Neural crest cell (in vitro differentiated cells): ENCODE measurements around the gene CTNNA3. TPM values are rescaled to one million over a fixed set of nuclear protein-coding genes. Genes with fewer than 3 reads are reported as not detected.

Source experiments
- DNase-seq: peaks from one replicate; pipeline ENCODE4 v3.0.0; 2021; ENCODE audit warnings: low read depth, mixed read lengths, low spot score
- H3K27ac Mint-ChIP-seq: one replicate; pipeline ENCODE4 v1.8.0; 2021; ENCODE audit warnings: mild to moderate bottlenecking, mixed read lengths; ENCODE audit not compliant: unreplicated experiment
- H3K27me3 Mint-ChIP-seq: 2 replicates; pipeline ENCODE4 v1.8.0; 2021; ENCODE audit warnings: low read depth, mild to moderate bottlenecking, mixed read lengths
- H3K36me3 Mint-ChIP-seq: 2 replicates; pipeline ENCODE4 v1.8.0; 2021; ENCODE audit warnings: low read depth, mild to moderate bottlenecking, mixed read lengths
- H3K4me1 Mint-ChIP-seq: 2 replicates; pipeline ENCODE4 v1.8.0; 2021; ENCODE audit warnings: mixed read lengths
- H3K4me3 Mint-ChIP-seq: one replicate; pipeline ENCODE4 v1.8.0; 2021; ENCODE audit warnings: mild to moderate bottlenecking, mixed read lengths
- H3K9me3 Mint-ChIP-seq: 2 replicates; pipeline ENCODE4 v1.8.0; 2021; ENCODE audit warnings: mixed read lengths
- CTCF ChIP-seq: fragments of 200-600 bp; sonication (generic); conservative IDR thresholded peaks from 2 replicates; pipeline ENCODE4 v1.5.0; 2021; ENCODE audit warnings: antibody characterized with exemption, mild to moderate bottlenecking
- total RNA-seq: library from RNA; stranded (reverse); gene quantifications from 2 replicates; pipeline ENCODE4 v1.2.1, GENCODE V29; 2021

Gene CTNNA3
- total RNA-seq, 1 donor from 2014 or later: 4.7 TPM

DNA sequence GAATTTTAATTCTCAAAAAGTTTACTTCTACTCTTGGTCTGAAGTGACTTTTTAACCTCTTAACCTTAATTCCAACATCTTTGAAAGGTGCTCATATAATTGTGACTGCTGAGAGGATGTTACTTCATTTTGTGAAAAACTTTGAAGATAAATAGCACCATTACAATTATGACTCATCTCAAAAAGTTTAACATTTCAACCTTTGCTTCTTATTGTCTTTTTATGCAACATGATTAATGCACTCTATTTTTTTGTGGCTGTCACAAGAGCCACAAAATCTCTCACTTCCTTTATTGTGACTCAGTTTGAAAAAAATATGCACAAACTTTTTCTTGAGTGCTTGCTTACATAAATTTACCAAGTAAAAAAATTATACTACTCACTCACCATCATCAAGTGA, 387.1 kb downstream of the CTNNA3 start:
- DNase-seq: no peak
- Mint-ChIP-seq H3K4me1 (no peaks in the 10 kb centered on the region), H3K27me3 (no peaks in the 10 kb centered on the region), H3K36me3 (no peaks in the 10 kb centered on the region), H3K9me3 (peaks cover 6% of the 10 kb centered on the region), H3K4me3 (no peak overlapping the region), H3K27ac (no peak overlapping the region)
- no peak for TF ChIP-seq CTCF

- TF ChIP-seq CTCF: peak; percentile 69
- Mint-ChIP-seq H3K4me3 (no peak overlapping the region), H3K36me3 (no peaks in the 10 kb centered on the region), H3K9me3 (peaks cover 6% of the 10 kb centered on the region), H3K27ac (no peak overlapping the region), H3K27me3 (no peaks in the 10 kb centered on the region), H3K4me1 (no peaks in the 10 kb centered on the region)
- no peak for DNase-seq
Measured at GRCh38 chr10:67306588-67307205, 389.3 kb downstream of the CTNNA3 start.

DNA sequence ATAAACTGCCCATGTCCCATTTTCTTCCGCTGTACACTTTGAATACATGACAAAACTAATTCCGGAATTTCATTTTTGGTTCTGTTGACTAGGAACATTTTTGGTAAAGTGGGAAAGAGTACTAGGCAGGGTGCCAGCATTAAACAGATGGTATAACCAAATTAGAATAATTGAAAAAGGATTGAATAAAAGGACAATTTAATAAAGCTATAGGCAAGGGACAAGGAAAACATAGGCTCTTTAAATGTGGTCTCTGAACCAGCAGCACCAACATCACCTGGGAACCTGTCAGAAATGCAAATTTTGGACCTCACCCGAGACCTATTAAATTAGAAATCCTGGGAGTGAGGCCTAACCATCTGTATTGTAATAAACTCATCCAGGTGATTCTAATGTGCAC, 393.3 kb downstream of the CTNNA3 start:
- no peaks in the 10 kb centered on the region for H3K27me3 Mint-ChIP-seq
- H3K27ac Mint-ChIP-seq: no peak overlapping the region
- H3K4me1 Mint-ChIP-seq: no peaks in the 10 kb centered on the region
- peaks cover 5% of the 10 kb centered on the region for H3K9me3 Mint-ChIP-seq
- no peak overlapping the region for H3K4me3 Mint-ChIP-seq
- no peak for TF ChIP-seq CTCF
- DNase-seq: no peak
- no peaks in the 10 kb centered on the region for H3K36me3 Mint-ChIP-seq

DNA sequence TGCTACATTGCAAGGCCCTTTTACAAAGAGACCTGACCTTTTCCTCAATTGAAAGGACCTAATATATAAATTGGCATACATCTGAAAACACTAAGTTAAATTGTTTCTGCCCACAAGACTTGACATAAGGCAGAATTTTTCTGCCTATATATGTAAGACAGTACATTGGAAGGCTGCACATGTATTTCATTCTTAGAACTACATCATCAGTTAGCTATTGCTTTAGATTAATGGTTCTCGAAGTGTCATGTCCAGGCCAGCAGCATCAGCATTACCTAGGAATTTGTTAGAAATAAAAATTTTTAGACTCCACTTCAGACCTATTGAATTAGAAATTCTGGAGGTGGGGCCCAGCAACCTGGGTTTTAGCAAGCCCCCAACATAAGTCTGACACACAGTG, 396.2 kb downstream of the CTNNA3 start:
- Mint-ChIP-seq H3K36me3 (no peaks in the 10 kb centered on the region), H3K27ac (no peak overlapping the region), H3K4me3 (no peak overlapping the region), H3K4me1 (no peaks in the 10 kb centered on the region), H3K27me3 (no peaks in the 10 kb centered on the region), H3K9me3 (peaks cover 5% of the 10 kb centered on the region)
- DNase-seq: no peak
- no peak for TF ChIP-seq CTCF

DNA sequence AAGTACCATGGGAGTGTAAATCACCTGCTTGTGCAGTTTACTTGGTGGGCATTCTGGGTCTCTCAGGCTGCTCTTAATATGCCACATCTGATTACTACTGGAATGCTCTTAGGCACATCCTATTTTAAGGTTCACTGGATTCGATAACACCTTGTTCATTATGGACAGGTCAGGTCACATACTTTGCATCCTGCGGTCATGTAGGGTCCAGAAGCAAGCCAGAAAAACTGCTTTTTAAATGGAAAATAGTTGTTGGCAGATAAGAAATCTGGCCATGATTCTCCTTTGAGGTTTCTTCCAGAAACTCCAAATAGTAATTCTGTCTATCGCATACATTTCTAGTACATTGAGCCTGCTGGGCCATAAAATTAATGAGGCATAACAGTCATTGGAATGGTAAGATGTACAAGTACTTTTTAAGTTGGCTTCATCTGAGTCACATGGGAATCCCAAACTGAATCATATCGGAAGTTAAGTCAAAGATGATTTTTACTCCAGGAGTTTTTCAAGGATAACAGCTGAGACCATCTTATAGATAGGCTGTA, 398.3 kb downstream of the CTNNA3 start:
- no peak overlapping the region for H3K4me3 Mint-ChIP-seq
- H3K4me1 Mint-ChIP-seq: no peaks in the 10 kb centered on the region
- H3K27ac Mint-ChIP-seq: peak overlapping the region; percentile 19
- no peaks in the 10 kb centered on the region for H3K36me3 Mint-ChIP-seq
- H3K27me3 Mint-ChIP-seq: no peaks in the 10 kb centered on the region
- TF ChIP-seq CTCF: no peak
- H3K9me3 Mint-ChIP-seq: peaks cover 5% of the 10 kb centered on the region
- DNase-seq: no peak
